Amniotic stem cell (primary cell): Measurements from ENCODE around the gene AXIN1.
"Not testable (repeated sequence)": the region's sequence is repeated elsewhere in the genome, so short reads cannot be mapped to it uniquely, and the experiment has no call there.

Source experiments
- DNase-seq: peaks from one replicate; lab custom pipeline; 2025; lab: John Stamatoyannopoulos, UW

AXIN1 gene

DNA sequence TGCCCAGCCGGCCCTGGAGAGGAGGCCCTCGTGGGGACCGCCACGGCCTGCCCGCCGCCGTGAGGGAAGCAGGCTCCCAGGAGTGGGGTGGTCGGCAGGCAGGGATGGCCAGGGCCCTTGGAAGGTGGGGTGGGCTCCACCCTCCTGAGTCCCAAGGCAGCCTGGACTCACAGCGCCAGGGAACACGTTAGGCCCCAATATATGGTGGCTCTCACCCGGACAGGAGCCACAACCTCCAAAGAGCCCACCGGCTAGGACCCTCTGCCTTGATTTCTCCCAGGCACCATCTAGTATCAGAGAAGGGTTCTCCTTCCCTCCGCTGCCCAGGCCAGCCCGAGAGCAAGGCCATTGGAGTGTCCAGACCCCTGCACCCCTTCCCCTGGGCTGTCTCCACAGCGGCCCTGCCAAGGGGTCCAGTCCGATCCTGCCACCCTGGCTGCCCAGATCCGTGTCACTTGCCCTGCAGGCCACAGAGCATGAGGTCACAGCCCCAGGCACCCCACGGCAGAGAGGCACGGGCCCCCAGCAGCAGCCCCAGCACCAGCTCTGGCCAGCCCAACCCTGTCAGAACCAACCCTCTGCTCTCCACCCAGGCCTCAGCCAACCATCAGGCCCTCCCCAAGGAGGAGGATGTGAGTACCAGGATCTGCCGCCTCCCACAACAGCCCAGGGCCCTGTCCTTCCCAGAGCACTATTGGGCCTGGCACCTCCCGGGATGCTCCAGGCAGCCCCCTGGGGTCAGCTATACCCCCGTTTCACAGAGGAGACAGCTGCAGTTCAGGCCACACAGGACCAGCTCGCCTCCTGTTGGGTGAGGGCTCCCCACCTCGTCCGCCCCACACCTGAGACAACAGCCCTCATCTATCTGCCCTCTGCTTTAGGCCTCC, 1.1 kb upstream of the AXIN1 start:
- no peak for DNase-seq

DNA sequence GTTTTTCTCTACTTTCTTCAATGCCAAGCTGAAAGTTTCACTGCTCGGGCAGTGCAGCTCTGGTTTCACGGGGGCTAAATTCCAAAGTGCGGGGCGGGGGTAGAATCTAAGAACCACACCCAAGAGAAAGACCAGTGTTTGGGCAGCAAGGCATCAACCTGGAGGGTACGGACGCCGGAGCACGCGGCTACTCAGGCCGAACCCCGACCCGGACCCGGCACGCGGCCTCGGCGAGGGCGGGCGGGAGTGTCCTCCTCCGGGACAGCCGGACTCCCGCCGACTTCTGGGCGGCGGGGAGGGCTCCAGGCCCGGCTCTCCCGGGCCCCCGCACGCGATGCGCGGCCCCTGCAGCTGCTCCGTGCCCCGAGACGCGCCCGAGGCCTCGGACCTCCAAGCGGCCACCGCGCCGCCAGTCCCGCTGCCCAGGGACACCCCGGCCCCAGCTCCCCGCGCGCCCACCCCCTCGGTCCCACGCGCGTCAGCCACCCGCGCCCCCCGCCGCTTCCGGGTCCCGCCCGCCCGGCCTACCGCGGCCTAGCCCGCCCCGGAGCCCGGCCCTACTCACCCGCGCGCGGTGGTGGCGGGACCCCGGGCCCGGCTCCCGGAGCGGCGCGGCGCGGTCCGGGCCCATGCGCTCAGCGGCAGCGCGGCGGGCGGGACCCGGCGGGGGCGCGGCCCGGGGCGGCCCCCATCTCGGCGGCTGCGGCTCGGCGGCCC, 561 bp downstream of the AXIN1 start:
- DNase-seq = no peak

DNA sequence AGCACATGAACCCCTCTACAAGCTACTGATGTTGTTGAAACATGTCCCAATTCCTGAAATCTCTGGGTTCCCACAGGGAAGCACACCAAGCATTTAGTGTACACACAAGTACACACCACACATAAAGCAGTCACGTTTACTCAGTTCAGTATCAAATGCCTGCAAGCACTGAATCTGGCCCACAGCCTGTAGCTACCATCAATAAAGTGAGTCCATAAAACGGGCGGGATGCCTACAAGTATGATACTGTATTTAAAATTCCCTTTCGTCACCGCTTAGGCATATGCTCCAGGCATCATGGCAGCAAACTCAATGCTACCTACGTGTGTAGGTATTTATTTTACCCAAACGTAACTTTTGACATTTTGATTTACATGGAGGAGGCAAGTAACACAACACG, 2.3 kb downstream of the AXIN1 start:
- no peak for DNase-seq

DNA sequence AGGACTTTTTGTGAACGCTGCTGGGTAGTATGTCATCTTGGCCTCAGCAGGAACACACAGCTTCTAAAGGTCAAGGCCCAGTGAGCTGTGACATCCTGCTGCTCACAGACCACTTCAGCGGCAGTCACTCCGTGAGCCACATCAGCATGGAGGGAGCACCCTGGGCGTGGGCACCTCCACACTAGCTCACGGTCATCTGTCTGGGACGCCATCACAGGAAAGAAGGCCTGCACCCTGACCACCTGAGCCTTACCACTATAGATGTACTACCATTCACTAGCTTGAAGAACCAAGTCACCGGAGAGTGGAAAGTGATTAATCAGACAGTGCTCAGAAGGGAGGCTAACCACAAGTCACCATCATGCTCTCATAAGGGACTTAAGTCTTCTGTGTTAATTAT, 3.3 kb downstream of the AXIN1 start:
- no peak for DNase-seq

- not testable (repeated sequence) for DNase-seq
Measured at GRCh38 chr16:348495-348894, 4.0 kb downstream of the AXIN1 start.

DNA sequence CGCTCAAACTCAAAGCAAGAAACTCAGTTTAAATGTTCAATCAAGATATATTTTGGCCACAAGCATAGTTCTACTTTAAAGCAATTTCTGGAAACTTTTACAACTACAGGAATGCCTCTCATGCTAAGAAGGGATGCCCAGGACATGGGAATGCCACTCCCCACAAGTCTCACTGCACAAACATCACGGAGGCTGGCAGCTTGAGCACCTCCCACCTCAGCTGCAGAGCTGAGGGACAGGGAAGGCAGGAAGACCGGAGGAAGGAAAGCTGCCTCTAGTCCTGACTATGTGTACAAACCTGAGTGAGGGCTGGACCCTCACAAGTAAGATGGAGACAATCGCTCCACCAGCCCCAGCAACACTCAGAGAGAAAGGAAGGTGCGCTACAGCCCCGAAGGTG, 5.3 kb downstream of the AXIN1 start:
- DNase-seq = no peak

- no peak for DNase-seq
Measured at GRCh38 chr16:346587-346986, 5.9 kb downstream of the AXIN1 start.

DNA sequence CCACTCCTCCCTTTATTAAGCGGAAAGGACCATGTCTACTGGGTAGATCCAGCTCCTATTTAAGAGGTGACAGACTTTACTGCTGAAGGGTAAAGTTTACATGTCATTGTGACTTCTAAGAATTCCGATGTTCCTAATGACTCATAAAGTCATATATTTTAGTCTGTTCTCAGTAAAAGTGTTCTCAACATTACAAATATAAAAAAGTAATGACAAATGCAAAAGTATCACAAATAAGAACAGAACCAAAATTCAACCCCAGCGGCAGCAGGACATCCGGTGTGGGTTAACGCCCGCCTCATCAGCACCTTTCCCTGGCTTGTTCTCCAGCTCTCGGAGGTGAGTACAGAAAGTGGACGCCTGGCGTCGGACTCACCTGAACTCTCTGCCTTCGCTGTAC, 6.8 kb downstream of the AXIN1 start:
- no peak for DNase-seq

GRCh38 chr16:342455-343213, 9.9 kb downstream of the AXIN1 start:
- no peak for DNase-seq

DNA sequence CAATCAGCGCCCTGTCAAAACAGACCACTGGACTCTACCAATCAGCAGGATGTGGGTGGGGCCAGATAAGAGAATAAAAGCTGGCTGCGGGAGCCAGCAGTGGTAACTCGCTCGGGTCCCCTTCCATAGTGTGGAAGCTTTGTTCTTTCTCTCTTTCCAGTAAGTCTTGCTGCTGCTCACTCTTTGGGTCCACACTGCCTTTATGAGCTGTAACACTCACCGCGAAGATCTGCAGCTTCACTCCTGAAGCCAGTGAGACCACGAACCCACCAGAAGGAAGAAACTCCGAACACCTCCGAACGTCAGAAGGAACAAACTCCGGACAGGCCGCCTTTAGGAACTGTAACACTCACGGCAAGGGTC, 10.6 kb downstream of the AXIN1 start:
- DNase-seq = not testable (repeated sequence)

- not testable (repeated sequence) for DNase-seq
Measured at GRCh38 chr16:341095-341973, 11.2 kb downstream of the AXIN1 start.

- DNase-seq = no peak
Measured at GRCh38 chr16:340370-341091, 12.0 kb downstream of the AXIN1 start.

DNA sequence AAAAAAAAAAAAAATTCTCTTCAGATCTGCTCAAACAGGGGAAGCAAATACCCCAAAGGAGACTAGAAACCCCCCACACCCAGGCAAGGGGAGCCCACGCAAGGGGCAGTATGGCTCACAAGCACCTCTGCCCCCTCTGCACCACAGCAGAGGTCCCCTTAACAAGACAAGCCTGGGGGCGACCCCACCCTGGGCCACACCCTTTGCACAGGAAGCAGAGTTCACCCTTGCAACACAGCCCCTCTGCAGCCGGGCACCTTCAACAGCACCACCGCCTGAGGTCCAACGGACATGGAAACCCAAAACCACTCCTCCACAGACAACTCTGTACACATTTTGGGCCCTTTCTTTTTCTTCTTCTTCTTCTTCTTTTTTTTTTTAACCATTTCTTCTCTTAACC, 12.8 kb downstream of the AXIN1 start:
- no peak for DNase-seq

- DNase-seq = no peak
Measured at GRCh38 chr16:337975-338575, 14.4 kb downstream of the AXIN1 start.

- DNase-seq = no peak
Measured at GRCh38 chr16:337437-337836, 15.1 kb downstream of the AXIN1 start.

- no peak for DNase-seq
Measured at GRCh38 chr16:336269-336668, 16.3 kb downstream of the AXIN1 start.

DNA sequence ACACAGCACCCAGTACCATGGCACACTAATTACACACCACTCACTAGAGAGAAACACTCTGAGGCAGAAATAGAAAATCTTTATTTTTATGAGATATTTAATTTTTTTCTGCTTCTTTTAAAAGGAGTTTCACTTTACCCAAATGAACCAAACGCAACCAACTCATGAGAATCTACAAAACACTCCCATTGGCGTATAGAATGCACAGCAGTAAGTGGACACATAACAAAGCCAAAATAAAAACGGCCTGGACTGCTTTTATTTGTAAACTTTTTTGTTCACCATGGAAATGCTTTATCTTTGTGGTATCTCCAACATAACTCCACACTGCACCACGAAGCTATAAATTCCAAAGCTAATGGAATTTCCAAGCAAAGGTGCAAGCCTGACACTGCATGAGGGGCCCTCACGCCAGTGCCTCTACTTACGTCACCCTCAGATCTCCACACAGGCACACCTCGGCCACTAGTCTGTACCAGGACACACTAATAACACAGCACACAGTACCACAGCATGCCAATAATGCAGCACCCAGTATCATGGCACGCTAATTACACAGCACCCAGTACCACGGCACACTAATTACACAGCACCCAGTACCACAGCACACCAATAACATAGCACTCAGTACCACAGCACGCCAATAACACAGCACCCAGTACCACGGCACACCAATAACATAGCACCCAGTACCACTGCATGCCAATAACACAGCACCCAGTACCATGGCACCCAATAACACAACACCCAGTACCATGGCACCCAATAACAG, 17.5 kb downstream of the AXIN1 start:
- DNase-seq = not testable (repeated sequence)

GRCh38 chr16:334164-334832, 18.2 kb downstream of the AXIN1 start:
- DNase-seq = not testable (repeated sequence)

DNA sequence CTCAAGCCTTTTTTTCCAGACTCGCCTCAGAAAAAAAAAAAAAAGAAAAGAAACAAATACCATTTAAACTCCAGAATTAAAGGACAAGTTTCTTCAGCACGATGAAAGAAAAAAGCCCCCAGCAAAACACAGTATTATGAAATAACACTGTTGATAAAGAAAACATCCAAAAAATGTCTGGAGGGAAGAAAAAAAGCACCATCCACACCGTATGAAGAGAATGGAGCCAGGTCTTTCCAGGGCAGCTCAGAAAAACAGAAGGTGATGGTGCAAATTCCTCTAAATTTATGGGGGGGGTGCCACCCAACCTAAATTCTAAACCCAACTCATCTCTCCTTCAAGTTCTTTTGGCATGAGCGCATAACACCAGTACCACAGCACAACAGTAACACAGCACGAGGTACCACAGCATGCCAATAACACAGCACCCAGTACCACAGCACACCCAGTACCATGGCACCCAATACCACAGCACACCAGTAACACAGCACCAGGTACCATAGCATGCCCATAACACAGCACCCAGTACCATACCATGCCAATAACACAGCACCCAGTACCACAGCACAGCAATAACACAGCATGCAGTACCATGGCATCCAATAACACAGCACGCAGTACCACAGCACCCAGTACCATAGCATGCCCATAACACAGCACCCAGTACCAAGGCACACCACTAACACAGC, 19.0 kb downstream of the AXIN1 start:
- DNase-seq = no peak
